ENCODE data around the gene KIF26B. TPM values are rescaled to one million over a fixed set of nuclear protein-coding genes. Genes with fewer than 3 reads are reported as not detected.

Gene KIF26B
- total RNA-seq, 3 donors from 2014 or later (not counting 1 experiment from before 2014, with no cell fraction given), result 0.16 to 0.96 (median 0.18) TPM

DNA sequence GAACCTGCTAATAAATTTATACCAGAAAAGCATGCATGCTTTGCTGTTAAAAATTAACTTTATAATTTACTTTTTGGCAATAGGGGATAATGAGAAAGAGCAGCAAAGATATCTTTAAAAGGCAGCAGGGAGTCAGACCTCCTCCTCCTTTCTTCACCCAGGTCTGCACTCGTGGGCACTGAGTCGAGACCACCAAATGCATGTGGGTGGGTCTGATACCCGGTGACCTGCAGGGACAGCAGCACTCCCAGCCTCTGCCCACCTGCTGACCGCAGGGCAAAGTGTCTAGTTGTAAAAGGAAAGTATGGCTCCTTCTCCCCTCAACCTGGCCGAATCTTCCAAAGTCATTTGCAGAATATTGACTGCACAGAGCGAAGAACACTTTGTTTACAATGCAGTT, 43.7 kb upstream of the KIF26B start:
- no peaks in the 10 kb centered on the region for H3K27me3 ChIP-seq (ENCODE audit: control insufficient read depth, insufficient read depth, low read length)
- intact Hi-C loops (cut with micrococcal nuclease), result no loop called here
- Mint-ChIP-seq H3K27me3 (ENCODE audit: low read depth in 2 of 2) (no peaks in the 10 kb centered on the region), H3K4me3 (no peak overlapping the region), H3K36me3 (no peaks in the 10 kb centered on the region), H3K27ac (no peak overlapping the region), H3K9me3 (no peaks in the 10 kb centered on the region), H3K4me1 (peaks cover 0 to 6% of the 10 kb centered on the region in 2 donors)
- DNase-seq (no peak), ATAC-seq (no peak)
- H3K4me1 ChIP-seq (ENCODE audit: control insufficient read depth, insufficient read depth, low read length), result peaks cover 4% of the 10 kb centered on the region
- TF ChIP-seq, protein P1, sequence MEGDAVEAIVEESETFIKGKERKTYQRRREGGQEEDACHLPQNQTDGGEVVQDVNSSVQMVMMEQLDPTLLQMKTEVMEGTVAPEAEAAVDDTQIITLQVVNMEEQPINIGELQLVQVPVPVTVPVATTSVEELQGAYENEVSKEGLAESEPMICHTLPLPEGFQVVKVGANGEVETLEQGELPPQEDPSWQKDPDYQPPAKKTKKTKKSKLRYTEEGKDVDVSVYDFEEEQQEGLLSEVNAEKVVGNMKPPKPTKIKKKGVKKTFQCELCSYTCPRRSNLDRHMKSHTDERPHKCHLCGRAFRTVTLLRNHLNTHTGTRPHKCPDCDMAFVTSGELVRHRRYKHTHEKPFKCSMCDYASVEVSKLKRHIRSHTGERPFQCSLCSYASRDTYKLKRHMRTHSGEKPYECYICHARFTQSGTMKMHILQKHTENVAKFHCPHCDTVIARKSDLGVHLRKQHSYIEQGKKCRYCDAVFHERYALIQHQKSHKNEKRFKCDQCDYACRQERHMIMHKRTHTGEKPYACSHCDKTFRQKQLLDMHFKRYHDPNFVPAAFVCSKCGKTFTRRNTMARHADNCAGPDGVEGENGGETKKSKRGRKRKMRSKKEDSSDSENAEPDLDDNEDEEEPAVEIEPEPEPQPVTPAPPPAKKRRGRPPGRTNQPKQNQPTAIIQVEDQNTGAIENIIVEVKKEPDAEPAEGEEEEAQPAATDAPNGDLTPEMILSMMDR (IDR thresholded peaks at IDR 0.05), result no peak
- H3K36me3 ChIP-seq (ENCODE audit: control insufficient read depth, insufficient read depth, low read length), result no peaks in the 10 kb centered on the region
- 73% methylated on average over 5 of the region's 6 CpGs for WGBS (ENCODE audit: insufficient coverage)
- H3K9me3 ChIP-seq (ENCODE audit: control insufficient read depth, insufficient read depth, low read length), result no peaks in the 10 kb centered on the region
- no peak overlapping the region for H3K4me3 ChIP-seq (ENCODE audit: low read length)
- H3K27ac ChIP-seq (ENCODE audit: low read length), result no peak overlapping the region

DNA sequence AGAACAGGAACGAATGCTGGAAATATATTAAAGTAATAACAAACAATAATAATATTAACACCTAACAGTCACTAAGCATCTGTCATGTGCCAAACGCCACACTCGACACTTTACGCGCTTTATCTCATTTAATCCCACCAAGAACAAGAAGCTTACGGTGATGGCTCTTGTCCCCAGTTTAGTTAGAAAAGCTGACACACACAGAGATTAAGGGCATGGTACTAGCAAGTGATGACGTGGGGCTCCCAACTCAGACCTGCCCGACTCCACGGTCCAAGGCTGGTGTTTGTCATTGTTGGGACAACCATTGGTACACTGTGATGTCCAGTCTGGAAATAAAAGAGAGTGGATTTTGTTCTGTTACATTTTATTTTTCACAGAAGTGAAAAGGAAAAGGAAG, 41.1 kb upstream of the KIF26B start:
- no peaks in the 10 kb centered on the region for H3K27me3 ChIP-seq (ENCODE audit: control insufficient read depth, insufficient read depth, low read length)
- H3K36me3 Mint-ChIP-seq, result no peaks in the 10 kb centered on the region
- H3K27ac Mint-ChIP-seq, result no peak overlapping the region
- TF ChIP-seq, protein P1 (IDR thresholded peaks at IDR 0.05), result no peak
- intact Hi-C loops (cut with micrococcal nuclease), result no loop called here
- H3K4me3 Mint-ChIP-seq, result no peak overlapping the region
- WGBS (ENCODE audit: insufficient coverage), result 97% methylated on average over 9 of the region's 9 CpGs
- H3K27me3 Mint-ChIP-seq (ENCODE audit: low read depth in 2 of 2), result peaks cover 0 to 2% of the 10 kb centered on the region in 2 donors
- ATAC-seq (no peak), DNase-seq (no peak)
- no peaks in the 10 kb centered on the region for H3K9me3 ChIP-seq (ENCODE audit: control insufficient read depth, insufficient read depth, low read length)
- no peaks in the 10 kb centered on the region for H3K9me3 Mint-ChIP-seq
- no peak overlapping the region for H3K27ac ChIP-seq (ENCODE audit: low read length)
- peaks cover 0 to 6% of the 10 kb centered on the region in 2 donors for H3K4me1 Mint-ChIP-seq
- H3K4me1 ChIP-seq (ENCODE audit: control insufficient read depth, insufficient read depth, low read length), result peaks cover 4% of the 10 kb centered on the region
- no peak overlapping the region for H3K4me3 ChIP-seq (ENCODE audit: low read length)
- no peaks in the 10 kb centered on the region for H3K36me3 ChIP-seq (ENCODE audit: control insufficient read depth, insufficient read depth, low read length)

DNA sequence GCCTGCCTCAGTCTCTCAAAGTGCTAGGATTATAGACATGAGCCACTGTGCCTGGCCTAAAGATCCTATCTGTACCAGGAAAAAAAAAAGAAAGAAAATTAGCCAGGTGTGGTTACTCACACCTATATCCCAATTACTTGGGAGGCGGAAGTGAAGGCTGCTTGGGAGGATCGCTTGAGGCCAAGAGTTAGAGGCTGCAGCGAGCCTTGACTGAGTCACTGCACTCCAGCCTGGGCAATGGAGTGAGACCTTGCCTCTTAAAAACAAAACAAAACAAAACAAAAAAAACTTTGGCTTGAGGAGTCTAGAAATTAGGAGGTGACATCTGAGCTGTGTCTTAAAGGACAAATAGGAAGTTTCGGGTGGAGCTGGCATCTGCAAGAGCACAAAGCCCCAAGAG, 38.7 kb upstream of the KIF26B start:
- H3K4me3 ChIP-seq (ENCODE audit: low read length), result no peak overlapping the region
- Mint-ChIP-seq H3K4me3 (no peak overlapping the region), H3K36me3 (no peaks in the 10 kb centered on the region), H3K4me1 (no peaks in the 10 kb centered on the region), H3K9me3 (no peaks in the 10 kb centered on the region), H3K27me3 (ENCODE audit: low read depth in 2 of 2) (peaks cover 0 to 4% of the 10 kb centered on the region in 2 donors), H3K27ac (no peak overlapping the region)
- H3K27me3 ChIP-seq (ENCODE audit: control insufficient read depth, insufficient read depth, low read length), result no peaks in the 10 kb centered on the region
- H3K36me3 ChIP-seq (ENCODE audit: control insufficient read depth, insufficient read depth, low read length), result no peaks in the 10 kb centered on the region
- TF ChIP-seq, protein P1 (IDR thresholded peaks at IDR 0.05), result no peak
- no peak for DNase-seq
- ATAC-seq, result no peak
- H3K9me3 ChIP-seq (ENCODE audit: control insufficient read depth, insufficient read depth, low read length), result no peaks in the 10 kb centered on the region
- no peaks in the 10 kb centered on the region for H3K4me1 ChIP-seq (ENCODE audit: control insufficient read depth, insufficient read depth, low read length)
- H3K27ac ChIP-seq (ENCODE audit: low read length), result no peak overlapping the region
- intact Hi-C loops (cut with micrococcal nuclease), result no loop called here
- 97% methylated on average over 3 of the region's 4 CpGs for WGBS (ENCODE audit: insufficient coverage)

DNA sequence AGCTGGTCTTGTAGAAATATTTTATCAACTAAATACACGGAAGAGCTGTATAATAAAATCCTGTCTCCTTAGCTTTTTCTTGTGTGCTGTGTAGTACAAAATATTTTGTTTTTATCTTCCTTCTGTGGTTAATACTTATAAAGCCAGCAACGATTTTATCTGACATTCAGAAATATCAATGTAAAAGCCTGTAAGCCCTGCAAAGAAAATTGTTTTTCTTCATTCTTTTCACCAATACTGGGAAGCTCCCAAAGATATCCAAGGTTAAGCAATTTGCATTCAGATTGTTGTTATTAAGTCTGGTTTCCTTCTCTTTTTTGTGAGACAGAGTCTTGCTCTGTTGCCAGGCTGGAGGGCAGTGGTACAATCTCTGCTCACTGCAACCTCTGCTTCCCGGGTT, 38.0 kb upstream of the KIF26B start:
- Mint-ChIP-seq H3K27me3 (ENCODE audit: low read depth in 2 of 2) (peaks cover 0 to 4% of the 10 kb centered on the region in 2 donors), H3K27ac (no peak overlapping the region), H3K4me1 (no peaks in the 10 kb centered on the region), H3K4me3 (no peak overlapping the region), H3K9me3 (no peaks in the 10 kb centered on the region), H3K36me3 (no peaks in the 10 kb centered on the region)
- no peaks in the 10 kb centered on the region for H3K9me3 ChIP-seq (ENCODE audit: control insufficient read depth, insufficient read depth, low read length)
- WGBS (ENCODE audit: insufficient coverage), result 88% methylated on average over 1 of the region's 3 CpGs
- no peaks in the 10 kb centered on the region for H3K36me3 ChIP-seq (ENCODE audit: control insufficient read depth, insufficient read depth, low read length)
- DNase-seq (no peak), ATAC-seq (no peak)
- no peaks in the 10 kb centered on the region for H3K27me3 ChIP-seq (ENCODE audit: control insufficient read depth, insufficient read depth, low read length)
- TF ChIP-seq, protein P1 (IDR thresholded peaks at IDR 0.05), result no peak
- no peak overlapping the region for H3K27ac ChIP-seq (ENCODE audit: low read length)
- intact Hi-C loops (cut with micrococcal nuclease), result no loop called here
- no peak overlapping the region for H3K4me3 ChIP-seq (ENCODE audit: low read length)
- no peaks in the 10 kb centered on the region for H3K4me1 ChIP-seq (ENCODE audit: control insufficient read depth, insufficient read depth, low read length)
